ENCODE measurements around the gene MYCN. TPM values are rescaled to one million over a fixed set of nuclear protein-coding genes. Genes with fewer than 3 reads are reported as not detected.

MYCN gene
- total RNA-seq, 2 experiments from 2014 or later = not detected

DNA sequence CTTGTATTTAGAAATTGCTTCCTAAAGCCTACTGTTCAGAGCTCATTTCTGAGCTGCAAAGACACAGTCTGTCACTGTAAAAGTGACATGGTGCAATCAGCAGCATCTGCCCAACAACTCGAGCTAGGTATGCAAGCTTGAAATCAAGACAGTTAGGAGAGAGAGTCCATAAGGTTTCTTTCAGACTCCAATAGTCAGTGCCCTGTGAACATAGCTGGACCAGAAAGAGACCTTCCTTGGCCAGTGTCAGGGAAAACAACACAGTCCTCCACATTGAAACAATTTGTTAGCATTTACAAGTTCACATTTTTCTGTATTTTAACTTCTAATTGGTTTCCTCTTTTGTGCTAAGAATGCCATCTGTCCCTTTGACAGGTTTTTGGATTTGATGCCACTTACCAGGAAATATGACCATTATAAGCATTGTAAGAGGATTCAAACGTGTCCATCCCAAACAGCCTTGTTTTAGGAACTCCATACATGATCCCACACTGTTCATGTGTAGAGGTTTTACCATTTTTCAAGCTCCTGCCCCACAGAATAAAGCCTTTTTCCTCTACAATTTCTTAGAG lies 8.9 kb upstream of the MYCN start:
- DNase-seq = no peak
- no peaks in the 10 kb centered on the region for H3K9me3 Mint-ChIP-seq (ENCODE audit: low read depth)
- no peaks in the 10 kb centered on the region for H3K4me1 Mint-ChIP-seq
- ATAC-seq = no peak
- no peak overlapping the region for H3K27ac Mint-ChIP-seq
- H3K27me3 Mint-ChIP-seq = peaks cover 5% of the 10 kb centered on the region
- CTCF ChIA-PET = interaction anchor here (1.6 kb wide), 1 partner anchor 8 kb away, joined by 5 read pairs; the partner anchor contains the start of gene MYCN
- H3K4me3 Mint-ChIP-seq = no peak overlapping the region
- no peaks in the 10 kb centered on the region for H3K36me3 Mint-ChIP-seq

DNA sequence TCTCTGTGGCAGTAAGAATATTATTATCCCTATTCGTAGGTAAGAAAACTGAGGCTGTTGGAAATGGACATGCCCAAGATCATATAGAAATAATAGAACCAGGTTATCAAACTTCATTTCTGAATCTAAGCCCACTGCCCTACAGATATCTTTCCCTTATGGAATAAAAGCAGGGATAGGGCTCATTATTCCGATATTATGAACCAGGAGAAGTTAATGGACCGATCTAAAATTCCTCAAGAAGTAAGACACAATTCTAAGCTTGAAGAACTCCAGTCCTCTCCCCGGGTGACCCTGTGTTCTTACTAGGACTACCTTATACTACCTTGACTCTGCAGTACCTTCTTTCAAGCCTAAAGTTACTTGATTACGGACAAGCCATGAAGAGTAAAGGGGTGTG lies 8.4 kb upstream of the MYCN start:
- Mint-ChIP-seq H3K4me3 (no peak overlapping the region), H3K4me1 (no peaks in the 10 kb centered on the region), H3K27ac (no peak overlapping the region), H3K36me3 (no peaks in the 10 kb centered on the region), H3K27me3 (peaks cover 6% of the 10 kb centered on the region), H3K9me3 (ENCODE audit: low read depth) (no peaks in the 10 kb centered on the region)
- DNase-seq = no peak
- CTCF ChIA-PET = interaction anchor here (1.6 kb wide), 1 partner anchor 8 kb away, joined by 5 read pairs; the partner anchor contains the start of gene MYCN
- no peak for ATAC-seq

DNA sequence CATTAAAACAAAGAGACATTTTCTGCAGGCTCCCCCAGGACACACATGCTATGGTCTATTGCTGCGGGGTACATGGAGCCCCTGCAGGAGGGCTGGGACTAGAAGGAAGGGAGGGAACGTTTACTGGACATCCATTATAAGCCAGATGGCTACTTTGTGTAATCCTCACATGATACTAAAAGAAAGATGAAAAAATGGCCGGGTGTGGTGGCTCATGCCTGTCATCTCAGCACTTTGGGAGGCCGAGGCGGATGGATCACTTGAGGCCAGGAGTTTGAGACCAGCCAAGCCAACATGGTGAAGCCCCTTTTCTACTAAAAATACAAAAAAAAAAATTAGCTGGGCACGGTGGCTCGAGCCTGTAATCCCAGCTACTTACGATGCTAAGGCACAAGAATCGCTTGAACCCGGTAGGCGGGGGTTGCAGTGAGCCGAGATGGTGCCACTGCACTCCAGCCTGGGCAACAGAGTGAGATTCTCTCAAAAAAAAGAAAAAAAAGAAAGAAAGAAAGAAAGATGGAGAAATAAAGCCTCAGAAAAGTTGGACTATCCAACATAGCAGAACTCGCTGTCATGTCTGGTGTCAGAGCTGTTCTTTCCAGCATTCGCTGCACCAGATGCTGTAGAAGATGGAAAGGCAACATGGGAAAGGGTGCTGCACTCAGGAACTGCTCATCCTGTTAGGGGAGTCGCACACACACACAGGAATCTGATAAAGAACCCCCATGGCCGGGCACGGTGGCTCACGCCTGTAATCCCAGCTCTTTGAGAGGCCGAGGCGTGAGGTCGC lies 7.8 kb upstream of the MYCN start:
- Mint-ChIP-seq H3K4me1 (no peaks in the 10 kb centered on the region), H3K9me3 (ENCODE audit: low read depth) (no peaks in the 10 kb centered on the region), H3K36me3 (no peaks in the 10 kb centered on the region), H3K27me3 (peaks cover 11% of the 10 kb centered on the region), H3K27ac (no peak overlapping the region), H3K4me3 (no peak overlapping the region)
- DNase-seq (no peak), ATAC-seq (no peak)
- CTCF ChIA-PET = no interaction called here

DNA sequence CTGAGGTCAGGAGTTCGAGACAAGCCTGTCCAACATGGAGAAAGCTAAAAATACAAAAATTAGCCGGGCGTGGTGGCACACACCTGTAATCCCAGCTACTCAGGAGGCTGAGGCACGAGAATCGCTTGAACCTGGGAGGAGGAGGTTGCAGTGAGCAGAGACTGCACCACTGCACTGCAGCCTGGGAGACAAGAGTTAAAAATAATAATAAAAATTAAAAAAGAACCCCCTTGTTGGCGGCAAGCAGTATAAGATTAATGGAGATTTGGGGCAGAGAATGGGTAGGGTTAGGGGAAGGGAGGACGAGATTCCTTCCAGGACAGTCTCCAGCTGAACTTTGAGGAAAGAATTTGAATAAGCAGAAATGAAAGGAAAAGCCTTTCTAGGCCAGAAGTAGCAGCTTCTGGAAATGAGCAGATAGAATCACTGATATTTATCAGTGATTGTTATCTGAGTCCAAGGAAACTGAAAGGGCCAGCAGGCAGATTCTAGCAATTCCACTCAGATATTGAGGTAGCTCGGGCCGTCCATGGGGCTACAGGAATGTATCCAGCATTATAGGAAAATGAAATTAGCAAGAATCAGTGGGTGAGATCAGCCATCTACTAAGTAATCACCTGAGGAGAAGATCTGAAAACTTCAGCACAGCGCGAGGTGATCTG lies 7.0 kb upstream of the MYCN start:
- no peak for ATAC-seq
- no peak for DNase-seq
- Mint-ChIP-seq H3K4me3 (no peak overlapping the region), H3K4me1 (no peaks in the 10 kb centered on the region), H3K27me3 (peaks cover 17% of the 10 kb centered on the region), H3K9me3 (ENCODE audit: low read depth) (no peaks in the 10 kb centered on the region), H3K36me3 (no peaks in the 10 kb centered on the region), H3K27ac (no peak overlapping the region)
- CTCF ChIA-PET = no interaction called here

DNA sequence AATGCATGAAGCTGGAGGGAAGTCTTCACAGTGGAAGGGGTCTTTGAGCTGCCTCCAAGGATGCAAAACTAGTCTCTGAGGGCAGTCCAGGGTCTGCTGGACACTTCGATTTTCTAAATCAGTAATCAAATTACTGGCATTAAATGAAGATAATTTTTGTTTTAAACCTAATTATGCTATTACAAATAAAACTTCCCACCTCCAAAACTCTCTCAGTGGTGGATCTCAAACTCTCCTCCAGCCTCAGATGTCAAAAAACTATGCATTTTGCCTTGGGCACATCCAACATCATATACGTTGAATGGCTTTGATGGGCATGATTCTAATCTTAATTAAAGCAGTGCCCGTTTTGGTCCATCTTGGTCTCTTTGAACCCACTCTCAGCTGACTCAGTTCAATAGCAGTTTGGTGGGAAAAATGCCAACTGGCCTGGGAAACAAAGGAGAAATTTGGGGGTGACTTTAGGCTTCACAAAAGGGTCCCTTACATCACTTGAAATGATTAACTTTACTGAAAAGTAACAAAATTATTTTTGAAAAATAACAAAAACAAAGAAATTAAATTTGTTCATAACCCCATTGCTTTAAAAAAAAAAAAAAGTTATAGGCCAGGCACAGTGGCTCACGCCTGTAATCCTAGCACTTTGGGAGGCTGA lies 5.9 kb upstream of the MYCN start:
- no peak overlapping the region for H3K27ac Mint-ChIP-seq
- no peak for ATAC-seq
- no peaks in the 10 kb centered on the region for H3K36me3 Mint-ChIP-seq
- peaks cover 28% of the 10 kb centered on the region for H3K27me3 Mint-ChIP-seq
- no peak overlapping the region for H3K4me3 Mint-ChIP-seq
- no peak for DNase-seq
- CTCF ChIA-PET = no interaction called here
- no peaks in the 10 kb centered on the region for H3K4me1 Mint-ChIP-seq
- H3K9me3 Mint-ChIP-seq (ENCODE audit: low read depth) = no peaks in the 10 kb centered on the region

DNA sequence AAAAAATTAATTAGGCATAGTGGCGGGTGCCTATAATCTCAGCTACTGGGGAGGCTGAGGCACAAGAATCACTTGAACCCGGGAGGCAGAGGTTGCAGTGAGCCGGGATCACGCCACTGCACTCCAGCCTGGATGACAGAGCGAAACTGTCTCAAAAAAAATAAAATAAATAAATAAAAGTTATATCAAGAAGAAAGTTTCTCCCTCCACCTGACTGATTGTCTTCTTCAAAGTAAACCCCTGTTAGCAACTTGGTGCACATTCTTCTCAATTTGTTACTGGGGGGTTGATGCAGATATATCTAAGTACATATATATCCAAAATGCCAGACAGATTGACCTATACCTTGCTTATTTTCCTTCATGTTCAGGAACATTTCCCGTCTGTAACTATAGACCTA lies 5.2 kb upstream of the MYCN start:
- Mint-ChIP-seq H3K36me3 (no peaks in the 10 kb centered on the region), H3K9me3 (ENCODE audit: low read depth) (no peaks in the 10 kb centered on the region), H3K4me1 (no peaks in the 10 kb centered on the region), H3K27me3 (peaks cover 34% of the 10 kb centered on the region), H3K4me3 (no peak overlapping the region), H3K27ac (no peak overlapping the region)
- ATAC-seq (no peak), DNase-seq (no peak)
- CTCF ChIA-PET = no interaction called here

DNA sequence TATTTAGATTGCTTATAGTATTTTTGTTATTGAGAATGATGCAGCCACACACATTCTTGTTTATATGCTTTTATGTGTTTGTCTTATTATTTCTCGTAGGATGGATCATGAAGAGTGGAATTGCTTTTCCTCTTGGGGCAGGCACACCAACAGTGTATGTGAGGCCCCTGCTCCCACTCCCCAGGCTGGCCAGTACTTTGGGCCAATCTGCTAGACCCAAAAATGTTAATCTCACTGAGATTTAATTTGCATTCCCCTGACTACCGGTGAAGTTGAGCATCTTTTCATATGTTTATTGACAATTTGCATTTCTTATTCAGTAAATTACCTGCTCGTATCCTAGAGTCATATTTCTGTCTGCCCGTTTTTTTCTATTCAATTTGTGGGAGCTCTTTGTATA lies 4.7 kb upstream of the MYCN start:
- no peak overlapping the region for H3K4me3 Mint-ChIP-seq
- no peaks in the 10 kb centered on the region for H3K9me3 Mint-ChIP-seq (ENCODE audit: low read depth)
- CTCF ChIA-PET = no interaction called here
- DNase-seq = no peak
- H3K27ac Mint-ChIP-seq = no peak overlapping the region
- no peaks in the 10 kb centered on the region for H3K36me3 Mint-ChIP-seq
- H3K4me1 Mint-ChIP-seq = no peaks in the 10 kb centered on the region
- no peak for ATAC-seq
- peaks cover 38% of the 10 kb centered on the region for H3K27me3 Mint-ChIP-seq

DNA sequence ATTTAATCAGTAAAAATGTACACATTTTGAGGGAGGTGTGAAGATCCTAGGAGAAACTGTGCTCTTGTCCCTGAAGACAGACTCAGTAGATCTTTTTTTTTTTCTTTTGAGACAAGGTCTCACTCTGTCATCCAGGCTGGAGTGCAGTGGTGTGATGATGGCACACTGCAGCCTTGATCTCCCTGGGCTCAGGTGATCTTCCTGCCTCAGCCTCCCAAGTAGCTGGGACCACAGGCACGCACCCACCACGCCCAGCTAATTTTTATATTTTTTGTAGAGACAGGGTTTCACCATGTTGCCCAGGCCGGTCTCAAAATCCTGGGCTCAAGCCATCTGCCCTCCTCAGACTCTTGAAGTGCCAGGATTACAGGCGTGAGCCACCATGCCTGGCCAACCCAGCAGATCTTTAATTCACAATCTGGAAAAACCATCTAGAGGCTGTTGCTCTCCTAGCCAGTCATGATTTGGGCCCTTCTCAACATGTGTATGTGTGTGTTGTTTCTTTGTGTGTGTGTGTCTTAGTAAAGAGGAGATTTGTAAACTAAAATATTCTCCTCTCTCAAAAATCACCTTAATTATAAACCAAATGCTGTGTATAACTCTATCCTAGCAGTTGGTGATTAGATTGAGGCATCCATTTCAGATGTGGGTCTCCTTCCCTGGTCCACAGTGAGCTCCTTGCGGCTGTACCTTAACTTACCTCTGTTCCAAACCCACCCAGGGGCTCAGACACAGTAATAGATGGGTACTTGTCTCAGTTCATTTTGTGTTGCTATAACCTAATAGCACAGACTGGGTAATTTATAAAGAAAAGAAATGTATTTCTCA lies 3.9 kb upstream of the MYCN start:
- Mint-ChIP-seq H3K27ac (no peak overlapping the region), H3K27me3 (peaks cover 46% of the 10 kb centered on the region), H3K9me3 (ENCODE audit: low read depth) (no peaks in the 10 kb centered on the region), H3K4me1 (no peaks in the 10 kb centered on the region), H3K36me3 (no peaks in the 10 kb centered on the region), H3K4me3 (no peak overlapping the region)
- no peak for ATAC-seq
- CTCF ChIA-PET = no interaction called here
- no peak for DNase-seq

DNA sequence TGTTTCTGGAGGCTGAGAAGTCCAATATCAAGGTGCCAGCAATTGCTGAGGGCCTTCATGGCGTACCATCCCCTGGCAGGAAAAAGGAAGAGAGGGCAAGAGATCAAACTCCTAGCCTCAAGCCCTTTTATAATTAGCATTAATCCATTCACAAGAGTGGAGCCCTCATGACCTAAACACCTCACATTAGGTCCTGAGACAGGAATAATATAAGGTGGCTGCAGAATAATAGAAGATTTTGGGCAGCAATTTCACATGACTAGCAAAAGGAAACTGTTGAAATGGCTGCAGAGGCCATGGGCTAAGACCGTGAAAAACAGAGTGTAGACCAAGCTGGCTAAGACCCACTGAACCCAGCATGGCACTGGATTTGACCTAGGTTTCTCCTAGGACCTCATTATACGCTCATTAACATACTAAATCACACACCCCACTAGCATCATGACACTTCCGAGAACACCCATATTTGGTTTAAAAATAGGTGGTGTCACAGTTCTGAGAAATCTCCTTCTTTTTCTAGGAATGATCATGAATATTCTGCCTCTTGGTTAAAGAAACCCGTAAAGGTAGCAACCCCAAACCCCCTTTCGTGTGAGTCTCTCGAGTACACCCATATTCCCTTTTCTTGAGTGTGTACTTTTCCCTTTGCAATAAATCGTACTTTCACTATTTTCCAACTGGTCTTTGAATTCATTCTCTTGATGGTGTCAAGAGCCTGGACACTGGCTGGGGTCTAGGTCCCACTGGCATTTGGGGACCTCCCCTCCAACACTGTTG lies 3.1 kb upstream of the MYCN start:
- Mint-ChIP-seq H3K27me3 (peaks cover 50% of the 10 kb centered on the region), H3K4me1 (no peaks in the 10 kb centered on the region), H3K4me3 (no peak overlapping the region), H3K36me3 (no peaks in the 10 kb centered on the region), H3K9me3 (ENCODE audit: low read depth) (no peaks in the 10 kb centered on the region), H3K27ac (no peak overlapping the region)
- no peak for DNase-seq
- CTCF ChIA-PET = no interaction called here
- no peak for ATAC-seq

DNA sequence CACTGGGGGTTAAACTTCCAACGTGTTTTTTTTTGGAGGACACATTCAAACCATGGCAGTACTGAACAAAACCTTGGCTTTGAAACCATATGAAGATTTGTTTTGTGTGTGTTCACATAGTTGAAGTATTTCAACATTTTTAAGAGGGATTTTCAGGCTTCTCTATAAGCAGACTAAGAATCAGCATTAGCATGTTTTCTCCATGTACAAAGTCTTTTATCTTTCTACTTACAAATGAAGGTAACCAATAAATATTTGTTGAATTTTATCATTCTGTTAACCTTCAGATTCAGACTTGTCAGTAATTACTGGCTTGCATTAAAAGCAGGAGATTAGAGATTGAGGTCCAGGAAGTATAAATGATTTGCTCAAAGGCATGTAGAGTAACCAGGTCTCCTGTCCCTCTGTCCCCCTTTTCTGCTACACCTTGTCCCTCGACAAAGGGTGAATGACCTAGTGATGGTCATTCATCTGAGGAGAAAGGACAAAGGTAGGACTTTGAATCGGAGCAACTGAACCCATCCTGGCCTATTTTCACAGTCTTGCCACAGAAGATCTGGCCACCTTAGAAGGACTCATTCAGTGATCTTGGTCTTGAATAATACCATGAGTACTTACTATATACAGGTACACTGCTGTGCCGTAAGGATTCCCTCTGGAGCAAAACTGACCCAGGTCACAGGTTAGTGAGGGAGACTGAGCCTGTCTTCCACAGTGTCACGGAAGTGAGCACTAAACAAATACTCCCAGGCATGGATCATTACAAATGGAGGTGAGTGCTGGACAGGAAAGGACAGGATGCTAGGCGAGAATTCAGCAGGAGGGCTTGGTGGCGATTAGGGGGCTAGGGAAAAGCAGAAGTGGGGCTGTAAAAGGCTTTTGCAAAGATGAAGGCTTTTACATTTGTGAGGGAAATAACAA lies 2.2 kb upstream of the MYCN start:
- H3K4me3 Mint-ChIP-seq = no peak overlapping the region
- no peak overlapping the region for H3K27ac Mint-ChIP-seq
- CTCF ChIA-PET = no interaction called here
- H3K36me3 Mint-ChIP-seq = no peaks in the 10 kb centered on the region
- DNase-seq (no peak), ATAC-seq (no peak)
- no peaks in the 10 kb centered on the region for H3K4me1 Mint-ChIP-seq
- no peaks in the 10 kb centered on the region for H3K9me3 Mint-ChIP-seq (ENCODE audit: low read depth)
- peaks cover 56% of the 10 kb centered on the region for H3K27me3 Mint-ChIP-seq

DNA sequence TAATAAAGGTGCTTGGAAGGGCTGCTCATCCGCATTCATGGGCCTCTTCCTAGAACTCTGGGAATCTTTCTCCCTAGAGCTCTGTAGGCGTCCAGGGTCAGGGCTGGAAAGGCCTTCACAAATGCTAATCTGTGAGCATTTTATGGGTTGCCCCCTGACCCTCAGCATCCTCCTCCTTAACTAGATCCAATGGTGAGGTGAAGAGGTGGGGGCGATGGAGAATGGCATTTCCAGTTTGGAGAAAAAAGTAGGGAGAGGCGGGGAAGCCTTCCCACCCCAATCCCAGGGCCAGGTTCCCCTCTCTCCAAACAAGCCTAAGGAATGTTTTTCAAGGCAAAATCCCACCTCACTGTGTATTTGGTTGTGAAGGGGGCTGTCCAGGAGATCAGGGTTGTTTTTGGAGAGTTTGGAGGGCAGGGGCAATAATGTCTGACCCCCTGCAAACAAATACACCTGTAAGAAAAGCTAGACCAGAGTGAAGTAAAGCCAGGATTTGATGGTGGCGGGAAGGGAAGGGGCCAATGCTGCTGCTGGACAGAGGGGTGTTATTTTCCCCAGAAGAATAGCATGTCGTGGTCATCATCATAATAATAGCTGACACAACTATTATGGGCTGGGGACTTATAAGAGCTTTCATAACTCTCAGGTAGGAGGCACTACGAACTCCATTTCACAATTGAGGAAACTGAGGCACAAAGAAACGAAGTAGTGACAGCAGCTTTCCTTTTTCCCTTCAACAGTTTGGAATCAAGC lies 1.4 kb upstream of the MYCN start:
- peaks cover 64% of the 10 kb centered on the region for H3K27me3 Mint-ChIP-seq
- no peaks in the 10 kb centered on the region for H3K9me3 Mint-ChIP-seq (ENCODE audit: low read depth)
- no peaks in the 10 kb centered on the region for H3K36me3 Mint-ChIP-seq
- no peaks in the 10 kb centered on the region for H3K4me1 Mint-ChIP-seq
- CTCF ChIA-PET = interaction anchor here (0.7 to 3.1 kb wide), 6 partner anchors 8 to 817 kb away, joined by 3 to 12 read pairs (median 4); no protein-coding TSS in a partner anchor
- DNase-seq (no peak), ATAC-seq (no peak)
- H3K27ac Mint-ChIP-seq = no peak overlapping the region
- H3K4me3 Mint-ChIP-seq = no peak overlapping the region

Measured in activated CD8-positive, alpha-beta memory T cell treated with anti-CD3 and anti-CD28 coated beads, Interleukin-2, amount 10 ng/mL, durations not matched to agents 7 days and 5 days (primary cell).